Natural killer cell treated with Interleukin-12 subunit alpha and Interleukin-12 subunit beta and Interleukin-15 and Interleukin-18, amount 100 ng/mL, for 72 hours (primary cell): ENCODE results near the gene ELMOD1. TPM values are rescaled to one million over a fixed set of nuclear protein-coding genes. Genes with fewer than 3 reads are reported as not detected.

Experiments
- ATAC-seq, 2 donors: fragments of 150-1000 bp; cut with Tn5 transposase in 1 of 2; sonication (Bioruptor Pico), chemical (Tn5 transposase) in 1 of 2; 2 replicates each; pipeline ENCODE4 v1.10.0; 2021
- DNase-seq: peaks from one replicate; pipeline ENCODE4 v3.0.0; 2022; ENCODE audit warnings: low spot score
- H3K27ac Mint-ChIP-seq, 2 donors: 1 replicate in 1 of 2; 2 replicates in 1 of 2; pipeline ENCODE4 v1.8.0; 2022; ENCODE audit warnings: mixed read lengths in 2 of 2, mild to moderate bottlenecking in 1 of 2, moderate library complexity in 1 of 2
- H3K27me3 Mint-ChIP-seq, 2 donors: 1 replicate in 1 of 2; 2 replicates in 1 of 2; pipeline ENCODE4 v1.8.0; 2022; ENCODE audit warnings: mixed read lengths in 2 of 2
- H3K36me3 Mint-ChIP-seq: one replicate; pipeline ENCODE4 v1.8.0; 2022; ENCODE audit warnings: mixed read lengths
- H3K4me1 Mint-ChIP-seq, 2 donors: 1 replicate in 1 of 2; 2 replicates in 1 of 2; pipeline ENCODE4 v1.8.0; 2022; ENCODE audit warnings: low read depth in 2 of 2, mixed read lengths in 2 of 2, mild to moderate bottlenecking in 1 of 2
- H3K4me3 Mint-ChIP-seq: one replicate; pipeline ENCODE4 v1.8.0; 2022; ENCODE audit warnings: mixed read lengths
- H3K9me3 Mint-ChIP-seq: 2 replicates; pipeline ENCODE4 v1.8.0; 2022; ENCODE audit warnings: mixed read lengths
- total RNA-seq, 2 donors: library from RNA; stranded (reverse); gene quantifications; one replicate each; pipeline ENCODE4 v1.2.3, GENCODE V29; 2022

Gene ELMOD1
- total RNA-seq, 2 donors from 2014 or later, result not detected

DNA sequence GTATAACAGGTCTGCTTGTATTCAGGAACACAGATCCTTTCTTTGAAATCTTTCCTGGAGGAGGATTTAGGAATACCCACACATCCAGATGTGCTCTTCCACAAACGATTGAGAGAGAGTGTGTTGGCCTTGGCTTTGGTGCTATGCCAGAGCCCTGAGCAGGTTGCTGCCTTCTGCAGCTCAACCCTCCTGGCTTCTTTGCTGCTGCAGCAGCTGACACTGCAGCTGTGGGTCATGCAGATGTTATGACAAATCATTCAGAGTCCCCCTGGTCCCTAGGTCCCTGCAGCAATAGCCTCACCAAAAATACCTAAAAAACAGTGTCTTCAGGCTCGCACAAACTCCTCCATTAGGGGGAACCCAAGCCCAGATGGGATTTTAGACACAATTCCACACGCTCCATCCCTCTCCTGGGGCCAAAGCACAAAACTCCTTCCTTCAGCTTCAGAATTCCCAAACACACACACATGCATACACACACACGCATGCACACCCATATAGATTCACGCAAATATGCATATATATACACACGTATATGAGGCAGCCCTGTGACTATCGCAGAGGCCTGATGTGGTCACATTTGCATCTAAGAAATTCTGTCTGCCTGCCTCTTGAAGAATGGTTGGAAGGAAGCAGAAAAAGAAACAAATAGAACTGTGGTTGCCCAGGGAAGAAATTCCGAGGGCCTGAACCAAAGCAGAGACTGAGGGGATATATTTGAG, 85.5 kb downstream of the ELMOD1 start:
- H3K4me3 Mint-ChIP-seq, result no peak overlapping the region
- ATAC-seq (no peak), DNase-seq (no peak)
- no peak overlapping the region for H3K27ac Mint-ChIP-seq
- no peaks in the 10 kb centered on the region for H3K9me3 Mint-ChIP-seq
- H3K27me3 Mint-ChIP-seq, result peaks cover 20 to 27% of the 10 kb centered on the region in 2 donors
- no peaks in the 10 kb centered on the region for H3K36me3 Mint-ChIP-seq
- peaks cover 0 to 5% of the 10 kb centered on the region in 2 donors for H3K4me1 Mint-ChIP-seq

DNA sequence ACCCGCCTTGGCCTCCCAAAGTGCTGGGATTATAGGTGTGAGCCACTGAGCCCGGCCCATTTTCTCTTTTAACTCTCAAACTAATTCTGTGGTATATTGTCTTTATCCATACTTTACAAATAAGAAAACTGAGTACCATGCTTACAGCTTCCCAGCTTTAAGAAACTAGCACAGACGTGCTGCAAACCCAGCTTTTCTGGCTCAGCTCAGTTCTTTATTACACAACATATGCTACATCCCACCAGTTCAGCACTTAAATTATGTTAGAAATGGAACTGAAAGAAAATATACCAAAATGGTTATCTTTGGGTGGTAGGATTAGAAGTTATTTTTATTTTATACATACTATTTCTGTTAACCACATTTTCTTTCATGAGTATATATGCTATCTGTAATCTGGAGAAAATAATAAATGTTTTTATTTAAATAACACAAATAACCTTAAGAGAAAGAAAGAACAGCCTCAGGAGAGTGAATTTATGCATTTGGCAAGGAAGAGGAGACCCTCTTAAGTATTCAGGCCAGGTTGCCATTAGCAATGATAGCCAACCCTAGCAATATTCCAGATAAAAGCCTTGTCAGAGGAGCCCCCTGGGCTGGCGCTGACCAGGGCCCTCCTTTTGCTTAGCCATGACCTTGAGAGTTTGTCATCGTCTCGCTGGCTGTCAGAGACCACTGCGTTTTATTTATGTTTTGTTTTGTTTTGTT, 87.1 kb downstream of the ELMOD1 start:
- DNase-seq (no peak), ATAC-seq (no peak)
- no peaks in the 10 kb centered on the region for H3K9me3 Mint-ChIP-seq
- H3K4me1 Mint-ChIP-seq, result peaks cover 0 to 5% of the 10 kb centered on the region in 2 donors
- no peak overlapping the region for H3K27ac Mint-ChIP-seq
- H3K4me3 Mint-ChIP-seq, result no peak overlapping the region
- no peaks in the 10 kb centered on the region for H3K36me3 Mint-ChIP-seq
- peaks cover 19 to 27% of the 10 kb centered on the region in 2 donors for H3K27me3 Mint-ChIP-seq

DNA sequence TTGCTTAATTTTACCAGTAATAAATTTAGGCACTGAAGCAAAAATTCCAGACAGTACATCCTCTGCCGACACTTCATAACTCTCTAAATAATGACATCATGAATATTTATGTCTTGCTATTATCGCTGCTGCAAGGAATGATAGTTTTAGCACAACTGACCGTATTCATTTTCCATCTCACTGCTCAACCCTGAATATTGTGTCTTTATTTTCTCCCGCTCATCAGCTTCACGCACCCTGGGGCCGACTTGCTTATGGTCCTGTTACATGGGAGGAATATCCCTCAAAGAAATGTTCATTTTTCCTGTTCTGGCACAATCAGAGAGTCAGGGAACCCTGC, 87.7 kb downstream of the ELMOD1 start:
- no peaks in the 10 kb centered on the region for H3K9me3 Mint-ChIP-seq
- H3K36me3 Mint-ChIP-seq, result no peaks in the 10 kb centered on the region
- H3K27me3 Mint-ChIP-seq, result peaks cover 19 to 27% of the 10 kb centered on the region in 2 donors
- no peak for DNase-seq
- H3K27ac Mint-ChIP-seq, result no peak overlapping the region
- H3K4me1 Mint-ChIP-seq, result peaks cover 0 to 5% of the 10 kb centered on the region in 2 donors
- no peak for ATAC-seq
- no peak overlapping the region for H3K4me3 Mint-ChIP-seq

DNA sequence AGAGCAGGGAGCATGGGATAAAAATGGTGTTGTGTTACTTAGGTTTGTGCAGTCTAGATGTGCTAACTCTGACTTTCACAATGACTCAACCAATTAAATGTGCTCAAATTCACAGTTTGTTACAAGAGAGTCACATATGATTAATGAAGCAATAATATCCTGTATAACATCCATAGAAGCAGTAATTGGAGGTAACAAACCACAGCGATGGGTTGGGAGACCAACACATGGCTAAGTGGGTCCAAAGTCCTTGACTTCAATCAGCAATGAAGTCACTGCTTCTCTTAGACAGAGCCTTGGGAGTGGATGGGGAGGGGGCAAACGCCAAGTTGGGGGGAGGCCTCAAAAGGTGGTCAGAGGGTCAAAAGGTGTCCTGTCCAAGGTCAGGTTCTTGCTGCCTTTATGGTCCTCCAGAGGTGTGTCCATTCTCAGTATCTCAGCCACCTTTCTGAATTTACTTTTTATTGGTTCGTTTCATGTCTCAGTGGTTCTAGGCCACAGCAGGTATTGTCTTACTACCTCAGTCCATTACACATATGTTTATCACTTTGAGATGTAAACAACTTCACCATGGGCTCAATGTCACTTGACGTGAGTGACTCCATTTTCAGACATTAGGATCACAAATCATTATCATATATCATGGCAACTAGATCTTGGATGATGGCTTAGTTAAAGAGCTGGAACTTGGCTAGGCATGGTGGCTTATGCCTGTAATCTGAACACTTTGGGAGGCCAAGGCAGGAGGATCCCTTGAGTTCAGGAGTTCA, 88.5 kb downstream of the ELMOD1 start:
- H3K27me3 Mint-ChIP-seq, result peaks cover 19 to 21% of the 10 kb centered on the region in 2 donors
- H3K4me3 Mint-ChIP-seq, result no peak overlapping the region
- H3K27ac Mint-ChIP-seq, result no peak overlapping the region
- no peak for ATAC-seq
- DNase-seq, result no peak
- H3K4me1 Mint-ChIP-seq, result peaks cover 0 to 5% of the 10 kb centered on the region in 2 donors
- H3K36me3 Mint-ChIP-seq, result no peaks in the 10 kb centered on the region
- no peaks in the 10 kb centered on the region for H3K9me3 Mint-ChIP-seq

DNA sequence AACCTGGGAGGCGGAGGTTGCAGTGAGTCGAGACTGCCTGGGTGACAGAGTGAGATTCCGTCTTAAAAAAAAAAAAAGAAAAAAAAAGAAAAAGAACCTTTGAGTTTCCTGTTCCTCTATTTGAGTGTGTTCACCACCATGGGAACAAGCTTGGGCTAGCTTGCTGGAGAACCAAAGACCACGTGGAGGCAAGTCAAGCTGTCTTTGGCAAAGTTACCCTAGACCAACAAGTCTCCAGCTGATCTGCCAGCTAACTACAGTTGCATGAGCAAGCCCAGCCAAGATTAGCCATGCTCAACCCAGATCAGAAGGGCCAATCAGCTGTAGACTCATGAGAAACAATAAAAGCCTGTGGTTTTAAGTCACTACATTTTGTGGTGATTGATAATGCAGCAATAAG, 91.2 kb downstream of the ELMOD1 start:
- Mint-ChIP-seq H3K36me3 (no peaks in the 10 kb centered on the region), H3K9me3 (no peaks in the 10 kb centered on the region), H3K4me1 (peaks cover 0 to 5% of the 10 kb centered on the region in 2 donors), H3K27me3 (peaks cover 14 to 15% of the 10 kb centered on the region in 2 donors), H3K4me3 (no peak overlapping the region), H3K27ac (no peak overlapping the region)
- DNase-seq (no peak), ATAC-seq (no peak)

DNA sequence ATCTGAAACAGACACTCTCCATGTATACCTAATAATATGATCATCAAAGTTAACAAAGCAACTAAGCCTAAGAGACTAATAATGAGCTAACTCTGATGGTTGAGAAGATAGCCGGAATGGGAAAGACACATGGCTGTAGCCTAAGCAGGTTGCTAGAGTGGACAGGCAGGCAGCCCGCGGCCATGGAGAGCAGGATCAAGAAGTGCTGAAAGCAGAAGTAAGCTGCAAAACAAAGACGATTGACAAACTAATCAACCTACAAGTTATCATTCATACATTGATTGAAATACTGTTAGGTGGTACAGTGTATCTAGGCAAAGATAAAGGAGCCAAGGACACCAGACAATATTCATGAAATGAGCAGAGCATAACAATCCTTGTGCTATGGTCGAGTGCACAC, 91.6 kb downstream of the ELMOD1 start:
- Mint-ChIP-seq H3K27ac (no peak overlapping the region), H3K4me3 (no peak overlapping the region), H3K27me3 (peaks cover 14 to 16% of the 10 kb centered on the region in 2 donors), H3K36me3 (no peaks in the 10 kb centered on the region), H3K9me3 (no peaks in the 10 kb centered on the region), H3K4me1 (peaks cover 0 to 5% of the 10 kb centered on the region in 2 donors)
- ATAC-seq (no peak), DNase-seq (no peak)

DNA sequence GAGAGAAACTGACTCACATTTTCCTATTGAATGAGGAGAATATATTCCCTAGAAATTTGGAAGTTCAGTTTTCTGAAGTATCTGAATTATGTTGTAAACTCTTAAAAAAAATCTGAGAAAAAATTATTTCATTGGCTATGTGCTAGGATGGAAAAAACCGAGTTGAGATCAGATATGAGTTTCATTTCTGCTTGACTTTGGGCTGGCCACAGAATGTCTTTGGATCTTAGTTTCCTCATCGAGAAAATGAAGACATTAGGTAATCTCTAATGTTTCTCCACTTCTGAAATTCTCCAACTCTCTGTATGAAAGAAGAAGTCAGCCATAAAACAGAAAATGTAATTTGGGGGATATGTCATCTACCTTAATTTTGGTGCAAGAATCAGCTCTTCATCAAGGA, 92.1 kb downstream of the ELMOD1 start:
- H3K9me3 Mint-ChIP-seq, result no peaks in the 10 kb centered on the region
- ATAC-seq (no peak), DNase-seq (no peak)
- H3K36me3 Mint-ChIP-seq, result no peaks in the 10 kb centered on the region
- H3K4me1 Mint-ChIP-seq, result peaks cover 0 to 5% of the 10 kb centered on the region in 2 donors
- H3K27ac Mint-ChIP-seq, result no peak overlapping the region
- no peak overlapping the region for H3K4me3 Mint-ChIP-seq
- H3K27me3 Mint-ChIP-seq, result peaks cover 14 to 19% of the 10 kb centered on the region in 2 donors

DNA sequence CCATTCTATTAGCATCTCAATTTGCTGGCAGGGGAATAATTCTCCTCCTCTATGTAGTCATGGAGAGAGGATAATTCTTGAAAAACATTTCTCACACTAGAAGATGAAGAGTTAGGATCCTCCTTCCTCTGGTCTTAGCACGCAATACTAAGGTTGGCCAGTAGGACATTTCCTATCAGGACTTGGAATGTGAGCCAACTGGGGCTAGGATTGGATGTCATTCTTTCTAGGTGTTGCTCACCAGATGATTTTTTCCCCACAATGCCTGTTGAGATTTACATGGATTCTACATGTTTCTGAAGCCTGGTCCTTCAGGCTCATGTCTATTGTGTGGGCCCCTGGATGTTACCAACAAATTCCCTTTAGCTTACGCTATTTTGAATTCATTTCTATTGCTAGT, 92.9 kb downstream of the ELMOD1 start:
- no peak for DNase-seq
- Mint-ChIP-seq H3K27me3 (peaks cover 11 to 17% of the 10 kb centered on the region in 2 donors), H3K4me1 (peaks cover 0 to 3% of the 10 kb centered on the region in 2 donors), H3K4me3 (no peak overlapping the region), H3K9me3 (no peaks in the 10 kb centered on the region), H3K27ac (no peak overlapping the region), H3K36me3 (no peaks in the 10 kb centered on the region)
- ATAC-seq, result no peak

DNA sequence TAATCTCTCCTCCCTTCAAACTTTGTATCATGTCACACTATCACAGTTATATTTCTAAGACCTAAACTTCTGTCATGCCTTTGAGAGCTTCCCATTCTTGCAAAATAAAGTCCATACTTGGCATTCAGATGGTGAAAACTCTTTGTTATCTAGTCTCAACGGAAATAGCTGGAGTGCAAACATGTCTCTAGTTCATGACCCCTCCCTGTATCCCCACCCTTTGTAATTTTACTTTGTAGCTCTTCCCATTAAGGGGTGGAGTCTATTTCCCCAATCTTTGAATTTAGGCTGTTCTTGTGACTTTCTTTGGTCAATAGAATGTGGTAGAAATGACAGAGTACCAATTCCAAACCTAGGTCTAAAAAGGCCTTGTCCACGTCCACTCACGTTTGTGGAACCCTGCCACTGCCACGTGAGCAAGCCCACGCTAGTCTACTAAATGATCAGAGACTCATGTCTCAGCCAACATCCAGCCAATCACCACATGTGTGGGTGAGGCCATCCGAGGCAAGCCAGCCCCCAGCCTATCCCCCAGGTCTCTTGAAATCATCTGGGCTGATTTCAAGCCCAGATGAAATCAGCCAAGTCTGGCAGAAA, 97.5 kb downstream of the ELMOD1 start:
- H3K36me3 Mint-ChIP-seq, result no peaks in the 10 kb centered on the region
- H3K27ac Mint-ChIP-seq, result no peak overlapping the region
- no peaks in the 10 kb centered on the region for H3K4me1 Mint-ChIP-seq
- DNase-seq, result no peak
- ATAC-seq, result no peak
- H3K27me3 Mint-ChIP-seq, result peaks cover 8 to 14% of the 10 kb centered on the region in 2 donors
- H3K9me3 Mint-ChIP-seq, result no peaks in the 10 kb centered on the region
- no peak overlapping the region for H3K4me3 Mint-ChIP-seq

DNA sequence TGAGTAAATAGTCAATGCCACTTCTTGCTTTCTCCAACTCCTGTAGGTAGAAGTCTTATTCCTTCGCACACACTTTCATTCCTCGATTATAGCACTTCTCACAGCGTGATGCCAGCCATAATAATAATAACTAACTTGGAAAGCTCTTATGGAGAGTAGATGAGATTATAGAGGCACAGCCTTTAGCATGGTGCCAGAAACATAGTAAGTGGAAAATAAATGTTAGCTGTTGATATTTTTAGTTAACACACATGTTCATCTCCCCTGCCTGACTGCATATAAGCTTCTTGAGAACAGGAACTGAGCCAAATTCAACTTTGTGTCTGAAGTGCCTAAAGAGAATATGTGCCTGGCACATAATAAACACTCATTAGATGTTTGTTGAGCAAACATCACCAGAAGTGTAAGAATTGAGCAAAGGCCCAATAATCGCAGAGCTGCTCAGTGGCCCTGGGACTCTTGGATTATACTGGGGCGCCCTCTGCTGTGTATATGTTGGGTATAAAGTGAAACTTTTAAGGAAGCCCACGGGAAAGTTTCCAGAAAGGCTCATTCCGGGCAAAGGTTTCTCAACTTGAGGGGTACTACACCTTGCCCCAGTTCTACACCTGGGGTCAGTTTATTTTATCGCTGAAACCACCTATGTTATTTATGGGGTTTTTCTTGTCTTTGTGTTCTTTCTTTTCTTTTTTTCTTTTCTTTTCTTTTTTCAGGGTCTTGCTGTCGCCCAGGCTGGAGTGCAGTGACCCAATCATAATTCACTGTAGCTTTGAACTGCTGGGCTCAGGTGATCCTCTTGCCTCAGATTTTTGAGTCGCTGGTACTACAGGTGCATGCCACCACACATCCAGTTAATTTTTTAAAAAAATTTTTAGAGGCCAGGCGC, 98.6 kb downstream of the ELMOD1 start:
- no peaks in the 10 kb centered on the region for H3K36me3 Mint-ChIP-seq
- no peaks in the 10 kb centered on the region for H3K9me3 Mint-ChIP-seq
- H3K27ac Mint-ChIP-seq, result no peak overlapping the region
- peaks cover 8 to 14% of the 10 kb centered on the region in 2 donors for H3K27me3 Mint-ChIP-seq
- no peak overlapping the region for H3K4me3 Mint-ChIP-seq
- H3K4me1 Mint-ChIP-seq, result no peaks in the 10 kb centered on the region
- ATAC-seq, result peak; percentile 53 to 76
- DNase-seq, result no peak

DNA sequence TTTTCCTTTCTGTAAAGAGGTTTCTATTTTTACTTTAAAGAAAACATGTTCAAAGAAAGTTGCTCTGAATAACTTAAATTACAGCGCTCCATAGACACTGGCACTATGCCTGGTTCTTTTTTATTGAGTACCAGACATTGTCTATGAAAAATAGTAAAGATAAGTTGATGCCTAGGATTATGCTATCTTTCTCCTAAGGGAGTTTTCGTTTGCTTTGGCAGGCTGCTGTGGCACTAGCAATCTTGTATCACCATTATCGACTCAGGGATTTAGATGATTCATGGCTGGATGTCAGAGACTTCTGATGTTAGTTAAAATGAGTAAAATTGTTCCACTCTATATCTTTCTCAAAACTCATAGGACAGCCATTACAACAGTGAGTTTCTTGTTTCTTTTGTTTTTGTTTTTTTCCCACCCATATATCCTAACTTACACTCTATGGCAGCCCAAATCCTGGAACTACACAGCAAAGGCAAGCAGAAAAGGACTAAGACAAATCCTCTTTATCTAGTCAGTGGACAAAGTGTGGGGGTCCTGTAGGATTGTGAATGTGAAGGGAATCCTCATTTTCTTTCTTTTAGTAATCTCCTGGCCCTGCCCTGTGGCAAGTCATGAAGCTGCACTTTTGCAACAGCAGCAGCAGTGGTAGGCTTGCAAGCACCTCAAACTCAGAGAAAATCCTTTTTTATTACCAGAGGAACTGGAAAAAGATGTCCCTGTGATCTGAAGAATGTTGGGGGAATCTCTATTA, 100.2 kb downstream of the ELMOD1 start:
- Mint-ChIP-seq H3K27ac (no peak overlapping the region), H3K27me3 (peaks cover 8 to 13% of the 10 kb centered on the region in 2 donors), H3K36me3 (no peaks in the 10 kb centered on the region), H3K4me1 (no peaks in the 10 kb centered on the region), H3K9me3 (no peaks in the 10 kb centered on the region), H3K4me3 (no peak overlapping the region)
- DNase-seq (no peak), ATAC-seq (no peak)

DNA sequence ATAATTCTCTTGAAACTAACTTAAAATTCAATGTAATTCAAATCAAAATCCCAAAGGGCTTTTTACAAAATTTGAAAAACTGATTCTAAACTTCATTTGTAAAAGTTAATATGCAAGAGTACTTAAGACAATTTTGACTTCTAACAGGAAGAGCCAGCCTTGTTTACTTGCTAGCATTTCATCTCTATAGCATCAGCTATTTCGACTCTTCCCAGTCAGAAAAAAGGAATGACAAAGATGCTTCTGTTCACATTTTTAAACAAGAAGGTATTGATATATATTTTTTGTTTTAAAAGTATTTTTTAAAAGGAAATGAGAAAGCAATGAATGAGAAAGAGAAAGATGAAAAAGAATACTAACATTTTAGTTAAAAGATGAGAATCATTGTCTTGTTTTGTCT, 104.5 kb downstream of the ELMOD1 start:
- ATAC-seq (no peak), DNase-seq (no peak)
- Mint-ChIP-seq H3K36me3 (no peaks in the 10 kb centered on the region), H3K27me3 (peaks cover 11 to 17% of the 10 kb centered on the region in 2 donors), H3K4me3 (no peak overlapping the region), H3K9me3 (no peaks in the 10 kb centered on the region), H3K4me1 (no peaks in the 10 kb centered on the region), H3K27ac (no peak overlapping the region)
